Body of pancreas (tissue), 4 donors: ENCODE measurements around the gene STAT4. TPM values are rescaled to one million over a fixed set of nuclear protein-coding genes. Genes with fewer than 3 reads are reported as not detected.

Source experiments
- ATAC-seq: fragments of 150-250 bp; one replicate; pipeline ENCODE4 v1.9.1; 2016
- DNase-seq, 4 donors: peaks; one replicate each; pipeline ENCODE4 v3.0.0-alpha.2; 2019
- H3K27ac ChIP-seq, 4 donors: fragments of 200-600 bp; sonication (generic); 1 replicate in 3 of 4; 2 replicates in 1 of 4; pipeline versions ENCODE4 v1.5.1 to v1.6.1; 2016 to 2019; ENCODE audit warnings: mild to moderate bottlenecking in 1 of 4, mixed read lengths in 1 of 4, moderate library complexity in 1 of 4
- H3K27me3 ChIP-seq, 2 donors: fragments of 200-600 bp; sonication (generic); one replicate each; pipeline ENCODE4 v1.6.0; 2016; ENCODE audit warnings: mild to moderate bottlenecking in 1 of 2
- H3K36me3 ChIP-seq, 2 donors: fragments of 200-600 bp; sonication (generic); replicated peaks in 1 of 2; 2 replicates each; pipeline ENCODE4 v1.5.1; 2016; ENCODE audit warnings: low read depth in 2 of 2; ENCODE audit not compliant: insufficient read depth in 1 of 2
- H3K4me1 ChIP-seq: fragments of 200-600 bp; sonication (generic); one replicate; pipeline ENCODE4 v1.6.0; 2016
- H3K4me3 ChIP-seq, 2 donors: fragments of 200-600 bp; sonication (generic); 1 replicate in 1 of 2; 2 replicates in 1 of 2; pipeline ENCODE4 v1.5.1; 2016 to 2019
- H3K9me3 ChIP-seq, 3 donors: fragments of 200-600 bp; sonication (generic); 1 replicate in 2 of 3; 2 replicates in 1 of 3; pipeline ENCODE4 v1.5.1; 2016
- POLR2A ChIP-seq, 3 donors: fragments of 450-650 bp; IDR thresholded peaks; one replicate each; pipeline ENCODE4 v1.6.1; 2016; ENCODE audit warnings: antibody characterized with exemption in 3 of 3, mild to moderate bottlenecking in 2 of 3
- WGBS, 2 donors: methylation state at CpG; one replicate each; pipeline ENCODE4 v1.1.5; 2017; 5-methylcytosine and 5-hydroxymethylcytosine counted together
- intact Hi-C: fragments of 100-400 bp; cut with DNase I; formaldehyde crosslinking; loops from one replicate; pipeline ENCODE4 v1.15.1; 2023
- total RNA-seq, 2 donors: library from RNA; depleted of rRNA; stranded (reverse); fragments of >200 nt; gene quantifications; one replicate each; pipeline ENCODE4 v1.1.0, GENCODE V29; 2016
- TF ChIP-seq, protein P1 (sequence below), 7 experiments: fragments of 450-650 bp in 4 of 7; fragments of 200-600 bp in 3 of 7; sonication (generic) in 3 of 7; IDR thresholded peaks; one replicate each; pipeline ENCODE4 v1.5.1; 2016 to 2019; ENCODE audit warnings: antibody characterized with exemption in 7 of 7

Gene STAT4
- total RNA-seq, 2 donors from 2014 or later, result 0.52 to 2.6 TPM

DNA sequence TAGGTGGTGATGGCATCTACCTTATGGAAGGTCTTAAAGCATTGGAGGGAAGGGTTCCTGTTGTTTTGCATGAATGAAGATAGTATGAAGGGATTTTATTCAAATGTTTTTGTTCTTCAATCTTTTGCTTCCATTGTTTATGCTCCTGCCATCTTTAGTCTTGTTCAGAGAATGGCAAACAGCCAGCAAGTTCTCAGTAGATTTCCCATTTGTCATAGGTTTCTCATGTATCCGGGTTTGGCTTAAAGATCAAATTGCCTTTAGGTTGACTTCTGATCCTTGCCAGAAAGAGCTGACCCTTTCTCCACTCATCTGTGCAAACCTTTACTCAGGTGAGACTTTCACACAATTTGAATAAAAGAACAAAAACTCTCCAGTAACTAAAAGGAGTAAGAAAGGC lies 44.2 kb upstream of the STAT4 start:
- Histone ChIP-seq H3K27ac (no peak overlapping the region), H3K4me1 (no peaks in the 10 kb centered on the region), H3K36me3 (no peaks in the 10 kb centered on the region), H3K4me3 (no peak overlapping the region), H3K9me3 (no peaks in the 10 kb centered on the region), H3K27me3 (no peaks in the 10 kb centered on the region)
- DNase-seq (no peak), ATAC-seq (no peak)
- intact Hi-C loops, result no loop called here
- 29 to 35% methylated on average over 1 of the region's 1 CpG for WGBS, 2 donors
- TF ChIP-seq, protein P1, sequence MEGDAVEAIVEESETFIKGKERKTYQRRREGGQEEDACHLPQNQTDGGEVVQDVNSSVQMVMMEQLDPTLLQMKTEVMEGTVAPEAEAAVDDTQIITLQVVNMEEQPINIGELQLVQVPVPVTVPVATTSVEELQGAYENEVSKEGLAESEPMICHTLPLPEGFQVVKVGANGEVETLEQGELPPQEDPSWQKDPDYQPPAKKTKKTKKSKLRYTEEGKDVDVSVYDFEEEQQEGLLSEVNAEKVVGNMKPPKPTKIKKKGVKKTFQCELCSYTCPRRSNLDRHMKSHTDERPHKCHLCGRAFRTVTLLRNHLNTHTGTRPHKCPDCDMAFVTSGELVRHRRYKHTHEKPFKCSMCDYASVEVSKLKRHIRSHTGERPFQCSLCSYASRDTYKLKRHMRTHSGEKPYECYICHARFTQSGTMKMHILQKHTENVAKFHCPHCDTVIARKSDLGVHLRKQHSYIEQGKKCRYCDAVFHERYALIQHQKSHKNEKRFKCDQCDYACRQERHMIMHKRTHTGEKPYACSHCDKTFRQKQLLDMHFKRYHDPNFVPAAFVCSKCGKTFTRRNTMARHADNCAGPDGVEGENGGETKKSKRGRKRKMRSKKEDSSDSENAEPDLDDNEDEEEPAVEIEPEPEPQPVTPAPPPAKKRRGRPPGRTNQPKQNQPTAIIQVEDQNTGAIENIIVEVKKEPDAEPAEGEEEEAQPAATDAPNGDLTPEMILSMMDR (IDR thresholded peaks at IDR 0.05), result no peak
- no peak for TF ChIP-seq POLR2A (IDR thresholded peaks at IDR 0.05)

DNA sequence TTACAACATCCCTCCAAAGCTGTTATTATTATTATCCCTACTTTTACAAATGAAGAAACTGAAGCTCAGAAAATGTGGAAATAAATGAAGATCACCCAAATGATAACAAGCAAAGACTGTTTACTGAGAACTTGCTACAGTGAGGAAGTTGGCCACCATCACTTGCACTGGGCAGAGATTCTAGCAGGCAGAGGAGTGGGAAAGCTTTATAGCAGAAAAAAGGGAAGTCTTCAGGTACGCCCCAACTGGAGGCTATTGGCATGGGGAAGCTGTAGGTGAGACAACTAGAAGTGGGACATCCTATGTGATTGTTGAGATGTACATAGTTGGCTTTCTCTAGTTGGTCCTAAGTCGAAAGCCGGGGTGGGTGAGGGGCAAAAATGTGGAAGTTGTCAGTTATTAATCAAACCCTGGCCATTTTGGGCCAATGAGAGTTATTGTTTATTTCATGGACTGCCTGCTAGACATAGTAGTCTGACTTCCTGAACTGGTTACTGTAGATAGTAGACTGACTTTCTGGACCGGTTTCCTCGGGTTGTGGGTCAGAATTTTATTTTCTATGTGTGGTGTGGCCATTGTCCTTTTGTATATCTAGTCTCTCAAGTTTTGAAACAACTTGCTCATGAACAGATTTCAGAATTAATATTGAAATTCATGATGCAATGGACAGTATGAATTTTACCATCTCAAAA lies 40.2 kb upstream of the STAT4 start:
- TF ChIP-seq, protein P1 (IDR thresholded peaks at IDR 0.05), result no peak
- no peak for TF ChIP-seq POLR2A (IDR thresholded peaks at IDR 0.05)
- 93 to 97% methylated on average over 5 of the region's 5 CpGs for WGBS, 2 donors
- no peak for DNase-seq
- H3K36me3 ChIP-seq, result no peaks in the 10 kb centered on the region
- no peaks in the 10 kb centered on the region for H3K27me3 ChIP-seq
- no peak overlapping the region for H3K4me3 ChIP-seq
- no peaks in the 10 kb centered on the region for H3K9me3 ChIP-seq
- no peak for ATAC-seq
- peaks cover 13% of the 10 kb centered on the region for H3K4me1 ChIP-seq
- H3K27ac ChIP-seq, result no peak overlapping the region
- intact Hi-C loops, result no loop called here

DNA sequence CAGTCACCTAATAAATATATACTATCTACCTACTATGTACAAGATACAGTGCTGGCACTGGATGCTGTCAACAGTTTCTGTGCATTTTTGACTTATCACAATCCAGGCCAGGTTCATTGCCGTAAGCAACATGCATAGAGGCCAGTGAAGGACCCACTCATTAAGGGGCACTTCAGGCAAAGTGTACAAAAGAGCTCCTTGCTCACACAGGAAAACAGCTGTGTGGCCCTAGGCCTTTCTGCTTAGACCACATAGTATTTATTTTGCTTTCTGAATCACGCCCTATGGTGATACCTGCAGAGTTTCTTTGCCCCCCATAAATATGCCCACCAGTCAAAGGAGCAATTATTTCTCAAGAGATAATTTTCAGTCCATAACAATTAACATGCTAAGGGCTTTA lies 39.6 kb upstream of the STAT4 start:
- no peak for DNase-seq
- intact Hi-C loops, result no loop called here

DNA sequence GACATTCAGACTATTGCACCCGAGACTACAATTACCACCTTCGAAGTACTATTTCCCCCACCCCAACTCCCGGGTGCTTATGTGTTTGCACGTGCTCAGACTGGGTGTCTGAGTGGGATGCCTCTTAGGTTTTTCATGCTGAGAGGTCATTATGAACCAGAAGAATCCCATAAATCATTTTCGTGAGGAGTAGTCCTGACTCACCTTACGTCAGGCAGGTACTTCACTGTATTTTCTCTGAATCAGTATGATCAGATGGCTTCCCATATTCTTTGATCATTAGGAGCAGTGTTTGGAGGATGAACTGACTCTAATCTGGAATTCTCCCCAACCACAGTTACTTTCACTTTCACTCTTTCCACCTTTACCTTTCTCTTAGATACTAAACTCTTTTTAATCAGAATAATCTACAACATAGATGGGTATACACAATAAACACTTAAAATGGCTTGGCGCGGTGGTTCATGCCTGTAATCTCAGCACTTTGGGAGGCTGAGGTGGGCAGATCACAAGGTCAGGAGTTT lies 38.4 kb upstream of the STAT4 start:
- Histone ChIP-seq H3K4me3 (no peak overlapping the region), H3K36me3 (no peaks in the 10 kb centered on the region), H3K27ac (no peak overlapping the region), H3K4me1 (peaks cover 18% of the 10 kb centered on the region), H3K9me3 (no peaks in the 10 kb centered on the region), H3K27me3 (no peaks in the 10 kb centered on the region)
- TF ChIP-seq, protein P1 (IDR thresholded peaks at IDR 0.05), result no peak
- no peak for TF ChIP-seq POLR2A (IDR thresholded peaks at IDR 0.05)
- intact Hi-C loops, result no loop called here
- ATAC-seq, result no peak
- WGBS, 2 donors, result 93 to 98% methylated on average over 8 of the region's 8 CpGs
- DNase-seq, result no peak

More for the DNA sequence above, 39.6 kb upstream of the STAT4 start:
- H3K9me3 ChIP-seq, result no peaks in the 10 kb centered on the region
- H3K4me3 ChIP-seq, result no peak overlapping the region
- H3K4me1 ChIP-seq, result peaks cover 13% of the 10 kb centered on the region
- no peak for ATAC-seq
- WGBS, 2 donors, result 78 to 80% methylated on average over 2 of the region's 2 CpGs
- no peak for TF ChIP-seq POLR2A (IDR thresholded peaks at IDR 0.05)
- TF ChIP-seq, protein P1 (IDR thresholded peaks at IDR 0.05), result no peak
- no peaks in the 10 kb centered on the region for H3K27me3 ChIP-seq
- H3K36me3 ChIP-seq, result no peaks in the 10 kb centered on the region
- H3K27ac ChIP-seq, result no peak overlapping the region
